HG02642 (cell line): Measurements from ENCODE around the gene TRIM29.

ENCODE experiments used
- ATAC-seq: cut with Tn5 transposase; IDR thresholded peaks from one replicate; pipeline ENCODE4 v1.9.1; 2021; ENCODE audit warnings: mild to moderate bottlenecking; ENCODE audit not compliant: unreplicated experiment, poor library complexity

The TRIM29 gene

DNA sequence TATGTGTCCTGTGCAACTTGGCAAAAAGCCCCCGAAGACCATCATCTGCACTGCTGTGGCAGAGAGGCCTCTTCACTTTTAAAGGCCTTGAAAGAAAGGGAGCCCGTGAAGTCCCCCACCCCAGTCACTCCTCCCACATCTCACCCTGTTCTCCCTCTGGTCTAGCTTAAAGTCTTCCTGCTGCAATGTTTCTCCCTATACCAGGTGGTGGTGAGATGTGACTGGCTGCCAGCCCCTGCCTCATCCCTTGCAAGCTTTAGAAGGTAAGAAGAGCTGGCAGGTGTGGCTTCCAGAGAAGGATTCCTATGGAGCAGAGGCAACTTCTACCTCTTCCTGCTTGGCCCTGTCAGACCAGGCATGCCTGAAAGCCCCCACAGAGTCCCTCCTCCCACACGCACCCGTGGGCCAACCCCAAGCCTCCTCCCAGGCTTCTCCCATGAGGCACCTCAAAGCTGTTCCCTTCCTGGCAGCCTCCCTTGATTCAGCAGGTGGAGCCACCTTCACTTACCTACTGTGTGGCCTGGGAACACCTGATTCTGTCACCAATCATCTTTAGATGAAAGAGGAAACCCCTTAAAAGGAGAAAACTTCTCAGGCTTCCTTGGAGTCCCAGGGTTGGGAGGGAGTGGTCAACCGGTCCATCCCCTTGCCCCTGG lies 4.0 kb upstream of the TRIM29 start:
- ATAC-seq: no peak

- no peak for ATAC-seq
These were observed 3.3 kb upstream of the TRIM29 start for GRCh38 chr11:120141113-120141767.

GRCh38 chr11:120139316-120140069 lies 1.6 kb upstream of the TRIM29 start:
- ATAC-seq: no peak

DNA sequence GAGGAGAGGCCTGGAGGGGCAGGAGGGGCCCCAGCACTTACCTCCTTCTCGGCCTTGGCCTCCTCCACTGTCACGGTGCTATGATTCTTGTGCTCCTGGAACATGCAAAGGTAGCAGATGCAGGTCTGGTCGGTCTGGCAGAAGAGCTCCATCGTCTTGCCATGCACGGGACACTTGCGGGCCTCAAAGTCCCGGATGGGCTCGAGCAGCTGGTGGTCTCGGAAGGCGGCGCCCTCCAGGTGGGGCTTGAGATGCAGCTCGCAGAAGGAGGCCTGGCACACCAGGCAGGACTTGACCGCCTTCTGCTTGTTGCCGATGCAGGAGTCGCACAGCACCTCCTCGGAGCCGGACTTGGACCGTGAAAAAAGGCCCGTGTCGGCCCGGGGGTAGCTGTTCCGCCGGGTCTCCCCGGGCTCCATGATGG lies 714 bp downstream of the TRIM29 start:
- ATAC-seq: no peak

GRCh38 chr11:120136356-120136755 lies 1.6 kb downstream of the TRIM29 start:
- ATAC-seq: no peak

DNA sequence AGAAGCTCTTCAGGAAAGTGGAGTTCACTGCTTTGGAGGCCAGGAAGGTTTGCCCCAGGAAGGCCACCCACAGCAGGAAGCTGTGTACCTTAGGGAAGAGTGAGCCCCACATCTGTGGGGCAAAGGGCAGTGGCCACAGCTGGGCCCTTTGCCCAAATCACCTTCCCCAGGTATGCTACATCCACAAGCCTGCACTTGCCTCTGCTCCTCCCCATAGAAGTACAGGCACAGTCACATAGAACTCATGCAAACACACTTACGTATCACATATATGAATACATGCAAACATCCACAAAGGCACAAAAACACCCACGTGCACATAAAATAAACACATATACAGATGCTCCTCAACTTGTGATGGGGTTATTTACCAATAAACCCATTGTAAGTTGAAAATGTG lies 2.1 kb downstream of the TRIM29 start:
- no peak for ATAC-seq

DNA sequence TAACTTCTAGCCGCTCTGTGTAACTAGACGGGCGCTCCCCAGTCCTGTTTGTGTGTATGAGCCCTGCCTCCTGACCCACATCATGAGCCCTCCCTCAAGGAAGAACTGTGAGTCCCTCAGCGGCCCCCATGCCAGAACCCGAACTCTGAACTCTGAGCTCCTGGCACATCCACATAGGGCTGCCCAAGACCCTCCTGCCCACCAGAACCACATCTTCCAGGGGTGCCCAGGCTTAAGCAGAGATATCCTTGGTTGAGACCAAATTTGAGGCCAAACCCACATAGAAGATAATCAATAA lies 3.0 kb downstream of the TRIM29 start:
- ATAC-seq: no peak

DNA sequence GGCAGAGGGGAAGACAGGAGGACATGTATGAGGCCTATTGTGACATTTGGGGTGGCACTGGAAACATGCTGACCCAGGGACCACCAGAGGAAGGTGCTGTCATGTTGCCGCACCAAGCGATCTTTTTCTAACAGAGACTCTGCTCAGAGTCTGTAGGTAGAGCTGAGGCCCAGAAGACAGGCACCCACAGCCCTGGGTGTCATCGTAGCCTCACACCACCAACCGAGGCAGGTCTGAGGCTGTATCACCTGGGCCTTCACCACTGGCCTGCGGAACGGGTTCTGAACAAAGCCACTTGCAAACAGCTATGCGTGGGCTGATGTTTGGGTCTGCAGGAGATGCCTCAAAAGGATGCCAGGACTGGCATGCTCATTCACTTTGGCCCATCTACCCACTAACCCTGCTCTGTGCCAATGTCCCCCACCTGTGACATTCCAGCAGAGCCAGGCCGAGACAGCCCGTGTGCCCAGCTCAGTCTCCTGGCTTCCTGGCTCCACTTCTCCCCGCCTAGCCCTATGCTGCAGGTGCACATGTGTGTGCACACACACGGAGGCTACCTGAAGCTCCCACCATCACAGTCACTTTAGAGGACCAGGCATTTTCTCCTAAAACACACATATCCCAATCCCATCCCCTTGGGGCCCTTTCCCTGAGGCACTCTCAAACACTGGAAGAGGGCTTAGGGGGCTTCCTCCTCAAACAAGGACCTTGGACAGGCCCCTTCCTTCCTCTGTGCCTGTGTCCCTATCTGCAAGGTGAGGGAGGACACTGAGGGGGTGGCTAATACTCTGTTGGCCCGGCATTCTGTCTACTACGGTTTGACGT lies 3.6 kb downstream of the TRIM29 start:
- no peak for ATAC-seq

GRCh38 chr11:120133216-120134105 lies 4.5 kb downstream of the TRIM29 start:
- ATAC-seq: no peak

- no peak for ATAC-seq
These were observed 5.2 kb downstream of the TRIM29 start for GRCh38 chr11:120132645-120133185.

GRCh38 chr11:120131941-120132644 lies 5.8 kb downstream of the TRIM29 start:
- ATAC-seq: no peak

DNA sequence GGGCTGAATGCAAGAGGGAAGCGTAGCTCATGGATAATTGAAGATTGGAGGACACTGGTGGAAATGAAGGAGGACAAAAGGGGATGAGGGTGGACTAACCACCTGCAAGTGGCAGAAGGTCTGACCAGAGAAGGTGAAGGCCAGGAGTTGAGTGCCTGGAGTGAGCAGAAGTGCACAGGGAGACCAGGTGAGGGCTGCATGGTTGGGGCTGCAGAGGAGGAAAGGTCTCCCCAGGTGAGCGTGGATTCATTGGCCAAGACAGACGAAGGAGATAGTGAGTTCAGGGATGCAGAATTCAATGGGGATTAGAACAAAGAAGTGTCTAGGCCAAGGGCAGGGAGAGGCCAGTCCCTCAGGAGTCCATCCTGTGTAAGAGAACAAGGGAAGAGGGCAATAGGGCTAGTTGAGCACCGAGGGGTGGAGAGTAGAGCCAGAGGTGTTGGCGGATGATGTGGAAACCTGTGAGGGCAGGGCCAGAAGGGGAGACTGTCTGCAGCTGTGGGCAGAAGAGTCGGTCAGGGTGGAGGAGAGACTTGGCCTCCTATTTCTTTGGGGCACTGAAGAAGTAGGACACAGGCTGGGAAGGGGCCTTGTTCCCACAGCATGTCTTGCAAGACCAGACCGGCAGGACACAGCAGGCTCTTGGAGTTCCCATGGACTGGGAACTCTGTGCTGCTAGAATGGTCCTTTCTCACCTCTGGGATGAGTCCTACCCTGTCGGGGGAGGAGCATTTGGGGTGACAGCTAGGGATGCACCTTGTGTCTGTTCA lies 6.7 kb downstream of the TRIM29 start:
- no peak for ATAC-seq

GRCh38 chr11:120130176-120130980 lies 7.5 kb downstream of the TRIM29 start:
- no peak for ATAC-seq

DNA sequence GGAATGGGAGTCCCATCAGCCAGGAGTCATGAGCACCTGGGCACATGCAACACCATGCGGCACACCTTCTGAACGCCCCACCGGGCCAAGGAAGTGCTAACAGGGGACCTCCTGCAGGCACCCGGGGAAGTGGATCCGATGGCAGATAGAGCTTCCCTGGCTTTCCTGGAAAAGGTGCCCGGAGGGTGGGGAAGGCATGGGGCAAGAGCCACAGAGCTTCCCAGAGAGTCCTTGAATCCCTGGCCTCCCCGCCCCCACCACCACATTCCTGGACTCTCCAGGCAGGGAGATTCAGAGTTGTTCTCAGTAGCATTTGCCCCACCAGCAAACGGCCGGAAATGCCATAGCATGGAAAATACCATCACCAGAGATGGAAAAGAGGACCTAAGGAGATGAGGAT lies 8.3 kb downstream of the TRIM29 start:
- no peak for ATAC-seq

DNA sequence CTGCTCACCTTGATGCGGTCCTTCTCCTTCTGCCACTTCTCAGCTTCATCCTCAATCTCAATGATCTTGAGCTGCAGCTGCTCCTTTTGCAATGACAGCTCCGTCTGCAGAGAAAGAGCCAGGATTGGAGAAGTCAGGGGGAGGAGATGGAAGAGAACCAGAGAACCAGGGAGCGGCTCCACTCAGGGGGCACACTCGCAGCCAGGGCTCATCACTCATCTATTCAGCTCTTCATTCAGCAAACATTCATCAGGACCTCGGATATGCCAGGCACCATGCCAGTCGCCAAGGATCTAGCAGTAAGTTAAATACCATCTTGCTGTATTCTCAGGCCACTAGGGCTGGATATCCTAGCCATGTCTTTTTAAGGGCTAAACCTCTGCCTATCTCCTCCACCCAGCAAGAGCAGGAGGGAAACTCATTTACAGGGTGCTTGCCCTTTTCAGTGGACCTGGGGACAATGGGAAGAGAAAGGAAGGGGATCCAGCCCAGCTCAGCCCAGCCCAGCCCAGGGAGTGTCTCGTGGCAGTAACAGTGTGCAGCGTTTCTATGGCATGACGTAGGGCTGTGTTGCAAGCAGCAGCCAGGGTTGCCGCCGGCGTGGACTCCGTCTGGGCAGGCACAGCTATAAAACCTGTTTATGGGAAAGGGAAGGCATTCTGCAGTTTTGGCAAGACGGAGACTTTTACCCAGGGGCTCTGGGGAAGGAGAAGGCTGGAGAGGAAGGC lies 9.4 kb downstream of the TRIM29 start:
- ATAC-seq: no peak

- no peak for ATAC-seq
These were observed 10.7 kb downstream of the TRIM29 start for GRCh38 chr11:120127236-120127635.

- no peak for ATAC-seq
These were observed 11.3 kb downstream of the TRIM29 start for GRCh38 chr11:120126620-120127019.
